SU-DHL-6 (cell line): ENCODE measurements around the gene ANXA2.

Experiments used
- H2AFZ ChIP-seq: fragments of 200-600 bp; sonication (generic); 2 replicates; pipeline ENCODE4 v1.6.1; 2014; ENCODE audit warnings: low read depth, mild to moderate bottlenecking, moderate library complexity, mixed read lengths, antibody characterized with exemption, low read length; ENCODE audit not compliant: severe bottlenecking
- H3F3A ChIP-seq: fragments of 200-600 bp; shearing (Covaris generic); 2 replicates; pipeline ENCODE4 v1.6.0; 2016; ENCODE audit warnings: antibody characterized with exemption, mild to moderate bottlenecking; ENCODE audit not compliant: insufficient read depth
- H3K27ac ChIP-seq: fragments of 200-600 bp; sonication (generic); 2 replicates; pipeline ENCODE4 v1.5.1; 2016; ENCODE audit warnings: low read depth, mild to moderate bottlenecking, low read length, moderate library complexity, mixed read lengths
- H3K27me3 ChIP-seq: fragments of 200-600 bp; sonication (generic), shearing (Covaris generic); 2 replicates; pipeline ENCODE4 v1.6.0; 2014; ENCODE audit warnings: mild to moderate bottlenecking, low read length
- H3K36me3 ChIP-seq: fragments of 200-600 bp; sonication (generic); 2 replicates; pipeline ENCODE4 v1.6.1; 2014; ENCODE audit warnings: mild to moderate bottlenecking, low read length, mixed read lengths
- H3K4me2 ChIP-seq: fragments of 300-600, 200-600 bp; shearing (Covaris generic), sonication (generic); 2 replicates; pipeline ENCODE4 v1.6.0; 2014; ENCODE audit warnings: low read length, low read depth, mild to moderate bottlenecking; ENCODE audit not compliant: poor library complexity, severe bottlenecking
- H3K4me3 ChIP-seq: fragments of 200-600 bp; sonication (generic); 2 replicates; pipeline ENCODE4 v1.5.1; 2014; ENCODE audit warnings: antibody characterized with exemption, low read length, mild to moderate bottlenecking, mixed read lengths; ENCODE audit not compliant: insufficient read depth, poor library complexity, severe bottlenecking
- H3K79me2 ChIP-seq: fragments of 200-600 bp; sonication (generic); 2 replicates; pipeline ENCODE4 v1.6.1; 2014; ENCODE audit warnings: mild to moderate bottlenecking, low read length, moderate library complexity; ENCODE audit not compliant: insufficient read depth
- H3K9ac ChIP-seq: fragments of 200-600 bp; sonication (generic); 2 replicates; pipeline ENCODE4 v1.7.0; 2014; ENCODE audit warnings: mild to moderate bottlenecking, low read length
- H3K9me2 ChIP-seq: fragments of 200-600 bp; sonication (generic); replicated peaks from 2 replicates; pipeline ENCODE4 v1.6.1; 2014; ENCODE audit warnings: low read length; ENCODE audit not compliant: insufficient read depth
- H3K9me3 ChIP-seq: fragments of 200-600 bp; sonication (generic); 2 replicates; pipeline ENCODE4 v1.6.1; 2014; ENCODE audit warnings: low read length, mixed read lengths; ENCODE audit not compliant: insufficient read depth
- H4K20me1 ChIP-seq: fragments of 200-600 bp; sonication (generic); 2 replicates; pipeline ENCODE4 v1.6.1; 2014; ENCODE audit warnings: low read depth, mild to moderate bottlenecking, antibody characterized with exemption, low read length, moderate library complexity, mixed read lengths
- EZH2phosphoT487 ChIP-seq: fragments of 200-600 bp; sonication (generic), shearing (Covaris generic); conservative IDR thresholded peaks from 2 replicates; pipeline ENCODE4 v1.6.1; 2018; ENCODE audit warnings: mild to moderate bottlenecking, antibody characterized with exemption, low read length, moderate library complexity, mixed read lengths
- TF ChIP-seq, protein P1 (sequence below): fragments of 200-600 bp; sonication (generic); IDR thresholded peaks from one replicate; pipeline ENCODE4 v1.5.1; 2017; ENCODE audit warnings: antibody characterized with exemption, mild to moderate bottlenecking, low read length, moderate library complexity; ENCODE audit not compliant: insufficient read depth, poor library complexity, severe bottlenecking

ANXA2 gene

DNA sequence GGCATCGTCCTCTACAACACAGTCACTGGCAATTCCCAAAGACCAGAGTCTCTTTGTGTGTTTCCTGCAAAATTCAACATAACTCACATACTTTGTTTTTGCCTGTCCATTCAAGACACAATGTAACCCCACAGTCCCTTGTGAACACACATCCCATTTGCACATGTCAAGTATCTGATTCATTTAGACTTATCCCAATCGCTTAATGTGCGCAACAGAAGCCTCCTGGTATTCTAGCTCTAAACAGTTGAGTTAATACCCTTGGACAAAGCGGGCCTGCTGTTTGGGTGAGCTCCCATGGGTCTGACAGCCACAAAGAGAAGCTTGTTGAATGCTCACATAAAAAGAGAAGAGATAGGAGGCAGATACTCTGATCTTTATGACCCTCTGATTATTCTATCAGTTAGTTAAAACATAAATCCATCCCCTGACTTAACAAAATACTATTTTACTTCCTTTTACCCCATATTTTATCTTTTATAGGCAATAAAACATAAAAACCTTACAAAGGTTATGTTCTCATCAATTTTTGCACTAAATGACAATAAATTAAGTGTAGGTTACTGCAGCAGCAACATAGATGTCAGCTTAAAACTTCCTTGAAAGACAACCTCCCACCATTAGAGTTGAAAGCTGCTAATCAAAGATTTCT lies 79.4 kb downstream of the ANXA2 start:
- Histone ChIP-seq H2AFZ (no peak overlapping the region), H3K9ac (no peak overlapping the region), H3K9me3 (no peaks in the 10 kb centered on the region), H3K9me2 (no peaks in the 10 kb centered on the region), H3K36me3 (no peaks in the 10 kb centered on the region), H3F3A (no peaks in the 10 kb centered on the region), H4K20me1 (no peaks in the 10 kb centered on the region), H3K27ac (no peak overlapping the region), H3K4me3 (no peak overlapping the region), H3K79me2 (no peaks in the 10 kb centered on the region), H3K4me2 (no peak overlapping the region), H3K27me3 (no peaks in the 10 kb centered on the region)
- TF ChIP-seq, protein P1, sequence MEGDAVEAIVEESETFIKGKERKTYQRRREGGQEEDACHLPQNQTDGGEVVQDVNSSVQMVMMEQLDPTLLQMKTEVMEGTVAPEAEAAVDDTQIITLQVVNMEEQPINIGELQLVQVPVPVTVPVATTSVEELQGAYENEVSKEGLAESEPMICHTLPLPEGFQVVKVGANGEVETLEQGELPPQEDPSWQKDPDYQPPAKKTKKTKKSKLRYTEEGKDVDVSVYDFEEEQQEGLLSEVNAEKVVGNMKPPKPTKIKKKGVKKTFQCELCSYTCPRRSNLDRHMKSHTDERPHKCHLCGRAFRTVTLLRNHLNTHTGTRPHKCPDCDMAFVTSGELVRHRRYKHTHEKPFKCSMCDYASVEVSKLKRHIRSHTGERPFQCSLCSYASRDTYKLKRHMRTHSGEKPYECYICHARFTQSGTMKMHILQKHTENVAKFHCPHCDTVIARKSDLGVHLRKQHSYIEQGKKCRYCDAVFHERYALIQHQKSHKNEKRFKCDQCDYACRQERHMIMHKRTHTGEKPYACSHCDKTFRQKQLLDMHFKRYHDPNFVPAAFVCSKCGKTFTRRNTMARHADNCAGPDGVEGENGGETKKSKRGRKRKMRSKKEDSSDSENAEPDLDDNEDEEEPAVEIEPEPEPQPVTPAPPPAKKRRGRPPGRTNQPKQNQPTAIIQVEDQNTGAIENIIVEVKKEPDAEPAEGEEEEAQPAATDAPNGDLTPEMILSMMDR, result no peak

DNA sequence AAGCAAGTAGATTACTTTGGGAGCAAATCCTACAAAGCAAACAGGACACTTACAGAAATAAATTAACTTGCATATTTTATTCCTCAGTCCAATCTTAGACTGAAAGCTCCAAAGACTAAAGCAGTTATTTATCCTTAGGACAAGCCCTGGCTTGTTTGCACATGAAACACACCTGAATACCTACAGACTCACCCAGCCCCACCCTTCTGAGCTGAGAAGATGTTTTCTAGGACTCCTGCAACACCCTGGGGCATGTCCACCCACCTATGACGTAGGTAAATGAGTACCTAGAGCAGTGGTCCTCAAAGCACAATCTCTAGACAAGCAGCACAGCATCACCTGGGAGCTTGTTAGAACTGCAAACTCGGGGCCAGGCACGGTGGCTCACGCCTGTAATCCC lies 80.8 kb downstream of the ANXA2 start:
- Histone ChIP-seq H3K79me2 (no peaks in the 10 kb centered on the region), H3F3A (no peaks in the 10 kb centered on the region), H3K9me2 (no peaks in the 10 kb centered on the region), H3K4me3 (no peak overlapping the region), H3K4me2 (no peak overlapping the region), H3K9ac (no peak overlapping the region), H3K27ac (no peak overlapping the region), H4K20me1 (no peaks in the 10 kb centered on the region), H3K36me3 (no peaks in the 10 kb centered on the region), H3K9me3 (no peaks in the 10 kb centered on the region), H3K27me3 (no peaks in the 10 kb centered on the region), H2AFZ (no peak overlapping the region)
- TF ChIP-seq EZH2phosphoT487, result no peak
- TF ChIP-seq, protein P1, result no peak

DNA sequence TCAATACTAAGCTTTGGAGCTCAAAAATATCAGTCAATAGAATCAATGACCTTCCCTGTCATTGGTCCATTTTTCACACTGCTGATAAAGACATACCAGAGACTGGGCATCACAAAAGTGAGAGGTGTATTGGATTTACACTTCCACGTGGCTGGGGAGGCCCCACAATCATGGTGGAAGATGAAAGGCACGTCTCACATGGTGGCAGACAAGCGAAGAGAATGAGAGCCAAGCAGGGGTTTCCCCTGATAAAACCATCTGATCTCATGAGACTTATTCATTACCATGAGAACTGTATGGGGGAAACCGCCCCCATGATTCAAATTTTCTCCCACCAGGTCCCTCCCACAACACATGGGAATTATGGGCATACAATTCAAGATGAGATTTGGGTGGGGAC lies 81.9 kb downstream of the ANXA2 start:
- Histone ChIP-seq H2AFZ (no peak overlapping the region), H3K27me3 (no peaks in the 10 kb centered on the region), H3K9me3 (no peaks in the 10 kb centered on the region), H3K27ac (no peak overlapping the region), H3K9ac (no peak overlapping the region), H3K36me3 (no peaks in the 10 kb centered on the region), H3K9me2 (no peaks in the 10 kb centered on the region), H3K4me3 (no peak overlapping the region), H4K20me1 (no peaks in the 10 kb centered on the region), H3K4me2 (no peak overlapping the region), H3K79me2 (no peaks in the 10 kb centered on the region), H3F3A (no peaks in the 10 kb centered on the region)
- TF ChIP-seq EZH2phosphoT487, result no peak

DNA sequence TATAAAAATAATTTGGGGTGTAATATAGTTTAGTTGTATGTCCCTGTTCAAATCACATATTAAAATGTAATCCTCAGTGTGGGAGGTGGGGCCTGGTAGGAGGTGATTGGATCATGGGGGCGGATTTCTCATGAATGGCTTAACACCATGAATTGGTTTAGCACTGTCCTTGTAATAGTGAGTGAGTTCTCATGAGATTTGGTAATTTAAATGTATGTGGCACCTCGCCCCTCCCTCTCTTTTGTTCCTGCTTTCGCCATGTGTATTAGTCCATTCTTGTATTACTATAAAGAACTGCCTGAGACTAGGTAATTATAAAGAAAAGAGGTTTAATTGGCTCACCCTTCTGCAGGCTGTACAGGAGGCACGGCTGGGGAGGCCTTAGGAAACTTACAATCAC lies 83.9 kb downstream of the ANXA2 start:
- no peak for TF ChIP-seq EZH2phosphoT487
- TF ChIP-seq, protein P1, result no peak
- H3K4me3 ChIP-seq, result no peak overlapping the region
- no peaks in the 10 kb centered on the region for H3K36me3 ChIP-seq
- H3K79me2 ChIP-seq, result no peaks in the 10 kb centered on the region
- no peaks in the 10 kb centered on the region for H3K9me2 ChIP-seq
- H4K20me1 ChIP-seq, result no peaks in the 10 kb centered on the region
- H3K27me3 ChIP-seq, result no peaks in the 10 kb centered on the region
- H3K9ac ChIP-seq, result no peak overlapping the region
- no peak overlapping the region for H3K4me2 ChIP-seq
- H3K9me3 ChIP-seq, result no peaks in the 10 kb centered on the region
- no peak overlapping the region for H3K27ac ChIP-seq
- no peaks in the 10 kb centered on the region for H3F3A ChIP-seq
- H2AFZ ChIP-seq, result no peak overlapping the region
